Right forelimb (tissue), 1 donor: Measurements from ENCODE around the gene KLHL42.

Source experiments
- DNase-seq: peaks from one replicate; pipeline ENCODE4 v3.0.0-alpha.2; 2018

The KLHL42 gene

GRCh38 chr12:27781680-27782079 is 1.6 kb downstream of the KLHL42 start:
- no peak for DNase-seq

- no peak for DNase-seq
Observed at GRCh38 chr12:27782481-27782880, 2.4 kb downstream of the KLHL42 start.

- no peak for DNase-seq
Observed at GRCh38 chr12:27785882-27786570, 6.0 kb downstream of the KLHL42 start.

- no peak for DNase-seq
Observed at GRCh38 chr12:27787559-27787958, 7.5 kb downstream of the KLHL42 start.

GRCh38 chr12:27790179-27790578 is 10.1 kb downstream of the KLHL42 start:
- DNase-seq, result no peak

- DNase-seq, result no peak
Observed at GRCh38 chr12:27794818-27795584, 15.0 kb downstream of the KLHL42 start.

GRCh38 chr12:27796128-27796527 is 16.1 kb downstream of the KLHL42 start:
- DNase-seq, result no peak

- no peak for DNase-seq
Observed at GRCh38 chr12:27797301-27798025, 17.4 kb downstream of the KLHL42 start.

- no peak for DNase-seq
Observed at GRCh38 chr12:27800819-27801218, 20.8 kb downstream of the KLHL42 start.

GRCh38 chr12:27801630-27802029 is 21.6 kb downstream of the KLHL42 start:
- no peak for DNase-seq

GRCh38 chr12:27802511-27802910 is 22.5 kb downstream of the KLHL42 start:
- DNase-seq, result no peak

GRCh38 chr12:27802936-27803335 is 22.9 kb downstream of the KLHL42 start:
- DNase-seq, result no peak

- no peak for DNase-seq
Observed at GRCh38 chr12:27805238-27805637, 25.2 kb downstream of the KLHL42 start.

- DNase-seq, result no peak
Observed at GRCh38 chr12:27806259-27806658, 26.2 kb downstream of the KLHL42 start.

- DNase-seq, result no peak
Observed at GRCh38 chr12:27807063-27807703, 27.1 kb downstream of the KLHL42 start.

- DNase-seq, result no peak
Observed at GRCh38 chr12:27808841-27809240, 28.8 kb downstream of the KLHL42 start.

- DNase-seq, result no peak
Observed at GRCh38 chr12:27810756-27811155, 30.7 kb downstream of the KLHL42 start.

GRCh38 chr12:27812502-27812901 is 32.5 kb downstream of the KLHL42 start:
- no peak for DNase-seq

- DNase-seq, result no peak
Observed at GRCh38 chr12:27814411-27814810, 34.4 kb downstream of the KLHL42 start.

- DNase-seq, result no peak
Observed at GRCh38 chr12:27814851-27815591, 35.0 kb downstream of the KLHL42 start.

GRCh38 chr12:27817766-27818165 is 37.7 kb downstream of the KLHL42 start:
- DNase-seq, result no peak

GRCh38 chr12:27818401-27818918 is 38.4 kb downstream of the KLHL42 start:
- DNase-seq, result no peak
